Caco-2 (cell line): ENCODE results near the gene GRHPR. TPM values are rescaled to one million over a fixed set of nuclear protein-coding genes. Genes with fewer than 3 reads are reported as not detected.

Experiments
- BruUV-seq: library from RNA; stranded (reverse); fragments of 400-500 nt; replicated peaks from 2 replicates; lab custom pipeline; 2021; lab: Mats Ljungman, UMichigan
- CTCF ChIA-PET: fragments of 300-600 bp; sonication (Branson Sonifier 250); formaldehyde crosslinking; loops from one replicate; lab custom pipeline; 2022; ENCODE audit warnings: antibody characterized with exemption; lab: Charles Lee
- POLR2A ChIA-PET: fragments of 300-600 bp; sonication (Branson Sonifier 250); formaldehyde crosslinking; loops from one replicate; lab custom pipeline; 2022; ENCODE audit warnings: antibody characterized with exemption; lab: Charles Lee
- DNase-seq, 2 experiments: peaks; one replicate each; pipeline versions ENCODE4 v3.0.0 to v3.0.0-alpha.2; 2020 to 2022
- H3K27me3 ChIP-seq: replicated peaks from 2 replicates; pipeline ENCODE4 v1.6.0; 2011; ENCODE audit warnings: low read length; ENCODE audit not compliant: control insufficient read depth, insufficient read depth
- H3K36me3 ChIP-seq: 2 replicates; pipeline ENCODE4 v1.5.1; 2011; ENCODE audit warnings: low read length; ENCODE audit not compliant: control insufficient read depth, insufficient read depth
- H3K4me1 ChIP-seq: fragments of 250-450 bp; sonication (Bioruptor Pico); 2 replicates; pipeline ENCODE4 v1.5.1; 2020; ENCODE audit warnings: mild to moderate bottlenecking
- H3K4me3 ChIP-seq: 2 replicates; pipeline ENCODE4 v1.5.1; 2011; ENCODE audit warnings: low read depth, mild to moderate bottlenecking, control low read depth, low read length
- H3K9me3 ChIP-seq: fragments of 250-450 bp; sonication (Bioruptor Pico); 2 replicates; pipeline ENCODE4 v1.5.1; 2020; ENCODE audit warnings: mild to moderate bottlenecking, moderate library complexity
- H3K27ac Mint-ChIP-seq: one replicate; pipeline ENCODE4 v1.8.0; 2022; ENCODE audit warnings: mixed read lengths; ENCODE audit not compliant: unreplicated experiment
- H3K27me3 Mint-ChIP-seq: one replicate; pipeline ENCODE4 v1.8.0; 2022; ENCODE audit warnings: mixed read lengths; ENCODE audit not compliant: insufficient read depth, unreplicated experiment
- H3K36me3 Mint-ChIP-seq: one replicate; pipeline ENCODE4 v1.8.0; 2022; ENCODE audit warnings: mild to moderate bottlenecking, mixed read lengths; ENCODE audit not compliant: insufficient read depth, unreplicated experiment
- H3K4me1 Mint-ChIP-seq: one replicate; pipeline ENCODE4 v1.8.0; 2022; ENCODE audit warnings: low read depth, mixed read lengths; ENCODE audit not compliant: unreplicated experiment
- H3K4me3 Mint-ChIP-seq: one replicate; pipeline ENCODE4 v1.8.0; 2022; ENCODE audit warnings: mild to moderate bottlenecking, moderate library complexity, mixed read lengths; ENCODE audit not compliant: unreplicated experiment
- H3K9me3 Mint-ChIP-seq: one replicate; pipeline ENCODE4 v1.8.0; 2022; ENCODE audit warnings: mixed read lengths; ENCODE audit not compliant: unreplicated experiment
- CTCF ChIP-seq, 2 experiments: fragments of 200-600 bp in 1 of 2; IDR thresholded peaks; 1 replicate in 1 of 2; 2 replicates in 1 of 2; pipeline versions ENCODE4 v1.5.1 to v1.8.0; 2011 to 2022; ENCODE audit warnings: antibody characterized with exemption in 1 of 2, control low read depth in 1 of 2, inconsistent platforms in 1 of 2, low read depth in 1 of 2, low read length in 1 of 2, mild to moderate bottlenecking in 1 of 2, moderate library complexity in 1 of 2; ENCODE audit not compliant: insufficient read depth in 1 of 2, severe bottlenecking in 1 of 2, unreplicated experiment in 1 of 2
- intact Hi-C: fragments of 100-400 bp; cut with micrococcal nuclease; formaldehyde crosslinking; loops from one replicate; pipeline ENCODE4 v1.10.0; 2022; ENCODE audit not compliant: unreplicated experiment
- total RNA-seq: library from RNA; stranded (reverse); gene quantifications from 2 replicates; pipeline ENCODE4 v1.2.3, GENCODE V29; 2022

The GRHPR gene
- total RNA-seq, 1 experiment from 2014 or later, result 82.5 TPM

GRCh38 chr9:37437010-37437409 lies 14.5 kb downstream of the GRHPR start:
- no peaks in the 10 kb centered on the region for H3K9me3 Mint-ChIP-seq
- POLR2A ChIA-PET, result no interaction called here
- no peak for TF ChIP-seq CTCF (IDR thresholded peaks at IDR 0.05; ENCODE audit: insufficient read depth in 1 of 2, low read depth in 1 of 2, low read length in 1 of 2, severe bottlenecking in 1 of 2, unreplicated experiment in 1 of 2)

GRCh38 chr9:37437621-37438020 lies 15.1 kb downstream of the GRHPR start:
- Histone ChIP-seq H3K36me3 (peaks cover 7% of the 10 kb centered on the region), H3K4me3 (no peak overlapping the region), H3K4me1 (no peaks in the 10 kb centered on the region), H3K9me3 (no peaks in the 10 kb centered on the region), H3K27me3 (no peaks in the 10 kb centered on the region)
- ChIA-PET CTCF (interaction anchor here (0.6 kb wide), 1 partner anchor 34 kb away, joined by 13 read pairs; no protein-coding TSS in a partner anchor), POLR2A (no interaction called here)
- no peaks in the 10 kb centered on the region for H3K4me1 Mint-ChIP-seq
- intact Hi-C loops, result no loop called here
- DNase-seq, result no peak
- peaks cover 93% of the 10 kb centered on the region for H3K36me3 Mint-ChIP-seq
- no TSS peak for BruUV-seq
- H3K27me3 Mint-ChIP-seq, result no peaks in the 10 kb centered on the region
- no peaks in the 10 kb centered on the region for H3K9me3 Mint-ChIP-seq
- H3K27ac Mint-ChIP-seq, result no peak overlapping the region
- TF ChIP-seq CTCF (IDR thresholded peaks at IDR 0.05; ENCODE audit: insufficient read depth in 1 of 2, low read depth in 1 of 2, low read length in 1 of 2, severe bottlenecking in 1 of 2, unreplicated experiment in 1 of 2), result no peak
- H3K4me3 Mint-ChIP-seq, result no peak overlapping the region

More at GRCh38 chr9:37437010-37437409, 14.5 kb downstream of the GRHPR start:
- BruUV-seq, result no TSS peak
- Mint-ChIP-seq H3K27me3 (no peaks in the 10 kb centered on the region), H3K4me1 (no peaks in the 10 kb centered on the region), H3K27ac (no peak overlapping the region), H3K4me3 (no peak overlapping the region), H3K36me3 (peaks cover 93% of the 10 kb centered on the region)
- intact Hi-C loops, result no loop called here
- H3K4me3 ChIP-seq, result no peak overlapping the region
- no peak for DNase-seq
- CTCF ChIA-PET, result no interaction called here
- peaks cover 5% of the 10 kb centered on the region for H3K36me3 ChIP-seq
- H3K9me3 ChIP-seq, result no peaks in the 10 kb centered on the region
- H3K4me1 ChIP-seq, result no peaks in the 10 kb centered on the region
- H3K27me3 ChIP-seq, result no peaks in the 10 kb centered on the region

GRCh38 chr9:37438359-37438758 lies 15.9 kb downstream of the GRHPR start:
- H3K4me3 Mint-ChIP-seq, result no peak overlapping the region
- peaks cover 88% of the 10 kb centered on the region for H3K36me3 Mint-ChIP-seq
- H3K27ac Mint-ChIP-seq, result no peak overlapping the region
- Histone ChIP-seq H3K4me3 (no peak overlapping the region), H3K36me3 (peaks cover 6% of the 10 kb centered on the region), H3K27me3 (no peaks in the 10 kb centered on the region), H3K4me1 (no peaks in the 10 kb centered on the region), H3K9me3 (no peaks in the 10 kb centered on the region)
- no peak for DNase-seq
- intact Hi-C loops, result no loop called here
- no peaks in the 10 kb centered on the region for H3K9me3 Mint-ChIP-seq
- BruUV-seq, result no TSS peak
- ChIA-PET POLR2A (no interaction called here), CTCF (no interaction called here)
- H3K4me1 Mint-ChIP-seq, result no peaks in the 10 kb centered on the region
- TF ChIP-seq CTCF (IDR thresholded peaks at IDR 0.05; ENCODE audit: insufficient read depth in 1 of 2, low read depth in 1 of 2, low read length in 1 of 2, severe bottlenecking in 1 of 2, unreplicated experiment in 1 of 2), result no peak
- H3K27me3 Mint-ChIP-seq, result no peaks in the 10 kb centered on the region
